Ecto neural progenitor cell (in vitro differentiated cells): ENCODE data around the gene EPHB2.
"Not testable (repeated sequence)": the region's sequence is repeated elsewhere in the genome, so short reads cannot be mapped to it uniquely, and the experiment has no call there.

Experiments used
- DNase-seq: peaks from one replicate; pipeline ENCODE4 v3.0.0-alpha.2; 2018; ENCODE audit warnings: low spot score

Gene EPHB2

DNA sequence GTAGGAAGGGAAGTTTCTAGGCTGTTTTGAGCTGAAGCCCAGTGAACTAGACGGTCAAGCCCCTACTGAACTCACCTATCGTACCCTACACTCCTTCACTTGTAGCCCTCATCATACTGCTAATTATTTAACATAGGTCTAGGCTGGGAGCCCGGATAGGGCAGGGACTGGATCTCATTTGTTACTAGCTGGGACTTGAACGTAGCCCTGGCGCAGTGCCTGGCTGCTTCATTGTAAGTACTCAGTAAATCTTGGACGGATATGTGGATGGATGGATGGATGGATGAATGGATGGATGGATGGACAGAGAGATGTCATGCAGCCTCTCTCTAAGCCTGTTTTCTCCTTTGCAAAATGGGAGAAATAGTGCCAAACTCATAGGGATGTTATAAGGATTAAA lies 129.2 kb downstream of the EPHB2 start:
- DNase-seq: no peak

DNA sequence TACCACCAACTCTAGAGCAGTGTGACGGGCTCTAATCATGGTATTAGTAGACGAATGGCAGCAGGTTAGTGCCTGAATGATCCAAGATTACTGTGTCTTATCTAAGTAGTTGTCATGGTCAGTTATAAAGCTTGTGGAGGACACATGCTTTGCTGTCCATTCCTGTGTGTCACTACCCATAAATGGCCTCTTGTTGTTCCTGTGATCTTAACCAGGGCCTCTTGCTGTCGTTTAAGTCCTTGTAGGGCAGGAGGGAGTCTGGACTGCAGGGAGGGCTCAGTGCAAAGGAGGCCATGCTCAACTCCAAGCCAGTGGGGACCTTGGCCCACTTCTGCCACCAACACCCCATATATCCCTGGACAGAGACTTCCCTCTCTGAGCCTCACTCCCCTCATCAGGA lies 130.5 kb downstream of the EPHB2 start:
- DNase-seq: no peak

DNA sequence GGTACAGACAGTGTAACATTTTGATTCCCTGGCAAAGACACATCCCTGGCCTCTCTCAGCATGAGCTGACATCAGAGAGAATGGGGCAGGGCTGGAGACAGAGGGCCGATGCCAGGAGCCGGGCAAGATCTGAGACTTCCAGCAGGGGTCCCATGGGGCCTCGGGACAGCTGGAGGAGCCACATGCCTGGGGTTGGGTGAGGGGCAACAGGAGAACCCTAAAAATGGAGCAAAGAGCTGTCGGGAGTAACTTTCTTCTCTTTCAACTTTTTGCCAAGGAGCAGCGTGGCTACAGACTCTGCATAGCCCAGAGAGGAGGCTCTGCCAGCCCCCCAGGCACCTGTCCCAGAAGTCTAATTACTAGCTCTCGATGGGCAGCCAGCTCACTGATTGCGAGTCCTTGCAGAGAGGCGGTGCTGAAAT lies 131.2 kb downstream of the EPHB2 start:
- DNase-seq: no peak

DNA sequence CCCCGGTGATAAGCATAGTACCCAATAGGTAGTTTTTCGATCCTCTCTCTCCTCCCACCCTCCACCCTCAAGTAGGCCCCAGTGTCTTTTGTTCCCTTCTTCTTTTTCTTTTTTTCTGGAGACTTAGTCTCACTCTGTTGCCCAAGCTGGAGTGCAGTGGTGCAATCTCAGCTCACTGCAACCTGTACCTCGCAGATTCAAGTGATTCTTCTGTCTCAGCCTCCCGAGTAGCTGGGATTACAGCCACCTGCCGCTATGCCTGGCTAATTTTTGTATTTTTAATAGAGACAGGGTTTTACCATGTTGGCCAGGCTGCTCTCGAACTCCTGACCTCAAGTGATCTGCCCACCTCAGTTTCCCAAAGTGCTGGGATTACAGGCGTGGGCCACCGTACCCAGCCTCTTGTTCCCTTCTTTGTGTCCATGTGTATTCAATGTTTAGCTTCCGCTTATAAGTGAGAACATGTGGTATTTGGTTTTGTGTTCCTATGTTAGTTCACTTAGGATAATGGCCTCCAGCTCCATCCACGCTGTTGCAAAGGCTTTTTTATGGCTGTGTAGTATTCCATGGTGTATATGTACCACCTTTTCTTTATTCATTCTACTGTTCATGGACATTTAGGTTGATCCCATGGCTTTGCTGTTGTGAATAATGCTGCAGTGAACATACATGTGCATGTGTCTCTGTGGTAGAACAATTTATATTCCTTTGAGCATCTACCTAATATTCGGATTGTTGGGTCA lies 133.0 kb downstream of the EPHB2 start:
- not testable (repeated sequence) for DNase-seq

DNA sequence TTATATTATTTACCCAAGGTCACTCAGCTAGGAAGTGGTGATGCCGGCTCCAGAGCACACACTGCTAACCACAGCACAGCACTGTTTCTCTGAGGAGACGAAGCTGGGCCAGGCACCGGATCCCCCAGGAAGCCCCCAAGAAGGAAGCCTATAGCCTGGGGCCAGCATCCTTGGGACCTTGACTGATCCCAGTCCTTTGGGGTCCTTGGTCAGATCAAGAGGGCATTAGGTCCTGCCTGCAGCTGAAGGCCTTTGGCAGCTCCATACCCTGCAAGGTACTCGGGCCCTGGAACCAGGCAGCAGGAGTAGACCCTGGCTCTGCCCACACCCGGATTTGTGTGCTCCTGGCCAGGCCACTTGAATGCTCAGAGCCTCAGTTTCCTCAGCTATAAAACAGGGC lies 134.0 kb downstream of the EPHB2 start:
- no peak for DNase-seq

DNA sequence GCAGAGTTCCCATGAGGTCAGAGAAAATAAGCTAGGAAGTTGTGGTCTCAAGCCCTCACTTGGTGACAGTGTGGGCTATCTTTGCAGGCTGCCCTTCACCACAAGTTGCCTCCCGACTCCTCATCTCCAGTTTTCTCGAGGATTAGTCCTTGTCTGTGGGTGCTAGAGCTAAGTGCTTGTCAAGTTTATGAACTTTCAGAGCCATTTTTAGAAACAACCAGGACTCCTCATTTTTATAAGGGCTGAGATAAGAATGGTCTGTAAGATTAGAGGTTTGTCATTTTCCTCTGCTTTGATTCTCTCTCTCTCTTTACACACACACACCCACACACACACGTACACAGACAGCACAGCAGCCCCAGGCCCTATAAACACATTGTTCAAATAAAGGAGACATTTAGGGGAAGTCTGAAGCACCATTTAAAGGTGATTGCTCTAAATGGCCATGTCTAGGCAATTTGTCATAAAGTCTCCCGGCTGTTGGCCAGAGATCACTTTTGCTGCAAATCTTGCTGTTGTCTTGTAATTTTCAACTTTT lies 134.8 kb downstream of the EPHB2 start:
- no peak for DNase-seq

DNA sequence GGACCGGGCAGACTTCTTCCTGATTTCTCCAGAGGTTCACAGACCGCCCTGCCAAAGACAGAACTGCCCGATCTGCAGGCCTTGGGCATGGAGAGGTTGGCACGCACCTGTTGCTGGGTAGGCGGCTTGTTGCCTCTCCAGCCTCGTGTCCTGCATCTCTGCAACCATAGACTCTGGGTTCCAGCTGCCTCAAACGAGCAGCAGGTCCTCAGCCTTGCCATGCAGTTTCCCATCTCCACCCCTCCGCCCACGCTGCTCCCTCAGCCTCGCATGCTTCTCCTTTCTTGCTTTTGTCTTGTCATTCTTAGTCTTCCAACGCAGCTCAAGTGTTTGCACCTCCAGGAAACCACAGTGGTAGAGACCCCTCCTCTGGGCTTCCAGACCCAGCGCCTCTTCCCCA lies 135.8 kb downstream of the EPHB2 start:
- no peak for DNase-seq

DNA sequence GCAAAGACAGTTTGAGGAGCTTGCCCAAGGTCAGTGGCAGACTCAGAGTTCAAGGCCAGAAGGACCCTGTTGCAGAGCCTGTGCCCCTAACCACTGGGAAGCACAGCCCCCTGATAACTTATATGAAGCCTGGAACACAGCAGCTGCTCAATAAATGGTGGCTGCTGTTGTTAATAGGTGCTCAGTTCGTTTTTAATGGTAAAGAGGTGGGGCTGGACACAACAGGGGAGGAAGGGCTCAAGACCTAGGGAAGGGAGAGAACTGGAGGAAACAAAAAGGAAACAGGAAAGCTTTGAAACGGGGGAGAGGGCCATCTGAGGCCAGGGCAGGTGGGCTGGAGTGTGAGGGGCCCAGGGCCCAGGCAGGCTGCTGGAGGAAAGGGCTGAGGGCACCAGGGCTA lies 136.6 kb downstream of the EPHB2 start:
- DNase-seq: no peak

DNA sequence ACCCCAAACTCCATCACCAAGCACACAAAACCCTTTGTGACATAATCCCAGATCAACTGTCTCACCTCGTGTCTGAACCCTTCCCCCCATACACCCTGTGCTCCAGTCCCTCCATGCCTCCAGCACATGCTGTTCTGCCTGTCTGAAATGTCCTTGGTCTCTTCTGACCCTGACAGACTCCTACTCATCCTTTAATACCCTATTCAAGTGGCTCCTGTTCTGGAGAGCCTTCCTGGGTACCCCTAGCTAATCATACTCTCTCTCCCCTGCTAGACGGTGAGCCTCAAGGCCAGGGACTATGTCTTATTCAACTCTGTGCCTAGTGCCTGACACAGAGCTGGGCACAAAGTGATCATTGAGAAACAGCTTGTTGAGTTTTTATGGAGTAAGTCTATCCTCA lies 137.1 kb downstream of the EPHB2 start:
- no peak for DNase-seq

DNA sequence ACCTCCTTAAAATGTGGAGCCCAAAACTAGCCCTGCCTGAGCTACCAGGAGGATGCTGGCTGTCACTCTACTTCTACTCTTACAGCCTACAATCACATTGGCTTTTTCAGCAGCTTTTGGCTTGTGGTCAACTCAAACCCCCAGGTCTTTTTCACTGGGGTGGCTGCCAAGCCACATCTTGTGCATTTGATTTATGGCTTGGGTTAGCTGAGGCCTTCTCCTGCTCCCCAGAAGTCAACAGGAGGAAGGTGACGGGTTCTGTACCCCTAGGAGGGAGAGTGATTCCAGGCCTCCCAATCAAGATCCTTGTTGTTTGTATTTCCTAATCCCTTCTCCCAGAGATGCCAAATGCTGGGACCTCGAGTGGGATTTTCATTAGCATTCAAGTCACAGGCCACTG lies 137.8 kb downstream of the EPHB2 start:
- DNase-seq: no peak

DNA sequence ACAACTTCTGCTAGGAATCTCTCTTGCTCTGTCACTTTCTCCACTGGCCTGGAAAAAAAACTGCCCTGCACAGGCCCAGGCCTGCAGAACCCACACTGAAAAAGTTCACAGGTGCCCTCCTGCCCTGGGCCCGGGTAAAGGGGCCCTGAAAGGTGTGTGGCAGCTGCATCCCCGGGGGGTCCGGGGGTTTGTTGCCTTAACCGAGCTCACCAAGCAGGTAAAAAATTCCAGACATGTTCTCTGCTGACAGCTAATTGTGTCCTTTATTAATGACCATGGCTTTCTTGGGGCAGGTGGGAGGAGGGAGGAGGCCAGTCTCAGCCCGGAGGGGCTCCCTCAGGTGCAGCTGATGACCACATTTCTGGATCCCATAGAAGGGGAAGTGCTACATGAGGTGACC lies 139.1 kb downstream of the EPHB2 start:
- no peak for DNase-seq

DNA sequence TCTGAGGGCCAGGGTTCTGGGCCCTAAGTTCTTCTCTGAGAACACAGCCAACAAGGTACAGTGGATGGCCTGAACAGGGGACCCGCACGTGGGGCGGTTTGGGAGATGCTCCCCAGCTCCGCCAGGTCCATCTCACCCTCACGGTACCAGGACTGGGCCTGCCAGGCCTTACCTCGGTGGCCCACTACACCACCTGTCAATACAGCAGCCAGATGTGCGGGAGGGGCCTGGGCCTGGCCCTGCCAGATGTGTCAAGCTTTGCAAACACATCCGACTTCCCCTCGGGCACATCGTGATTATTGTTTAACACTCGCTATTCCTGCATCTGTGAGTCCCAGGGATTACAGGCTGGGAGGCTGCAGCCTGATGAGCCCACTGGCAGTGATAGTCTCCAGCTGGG lies 139.6 kb downstream of the EPHB2 start:
- DNase-seq: no peak

DNA sequence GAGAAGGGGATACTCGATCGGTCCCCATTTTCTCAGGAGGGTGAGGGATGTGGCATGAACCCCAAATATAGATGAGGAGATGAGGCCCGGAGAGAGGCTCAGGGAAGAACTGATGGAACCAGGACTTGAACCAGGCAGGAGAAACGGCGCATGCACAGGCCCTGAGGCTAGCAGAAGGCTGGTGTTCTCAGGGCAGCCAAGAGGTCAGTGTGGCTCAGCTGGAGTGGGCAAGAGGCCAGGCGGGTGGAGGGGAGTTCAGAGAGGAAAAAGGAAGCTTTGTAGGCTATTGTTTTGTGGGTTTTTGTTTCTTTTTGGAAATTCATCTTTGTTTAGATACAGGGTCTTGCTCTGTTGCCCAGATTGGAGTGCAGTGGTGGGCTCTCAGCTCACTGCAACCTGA lies 140.0 kb downstream of the EPHB2 start:
- DNase-seq: no peak

DNA sequence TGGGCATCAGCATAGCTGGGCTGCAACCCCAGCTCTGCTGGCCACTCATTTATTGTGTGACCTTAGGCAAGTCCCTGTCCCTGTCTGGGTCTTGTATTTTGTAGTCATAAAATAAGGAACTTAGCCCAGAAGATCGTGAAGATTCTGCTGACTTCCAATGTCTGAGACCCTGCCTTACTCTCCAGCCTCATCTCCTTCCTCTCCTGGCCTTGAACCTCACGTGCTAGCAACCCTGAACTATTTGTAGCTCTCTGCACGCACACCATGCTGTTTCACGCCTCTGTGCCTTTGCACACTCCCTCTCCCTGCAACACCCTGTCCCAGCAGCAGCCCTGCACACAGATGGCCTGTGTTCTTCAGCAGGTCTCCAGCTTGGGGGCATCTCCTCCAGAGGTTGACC lies 140.9 kb downstream of the EPHB2 start:
- no peak for DNase-seq

DNA sequence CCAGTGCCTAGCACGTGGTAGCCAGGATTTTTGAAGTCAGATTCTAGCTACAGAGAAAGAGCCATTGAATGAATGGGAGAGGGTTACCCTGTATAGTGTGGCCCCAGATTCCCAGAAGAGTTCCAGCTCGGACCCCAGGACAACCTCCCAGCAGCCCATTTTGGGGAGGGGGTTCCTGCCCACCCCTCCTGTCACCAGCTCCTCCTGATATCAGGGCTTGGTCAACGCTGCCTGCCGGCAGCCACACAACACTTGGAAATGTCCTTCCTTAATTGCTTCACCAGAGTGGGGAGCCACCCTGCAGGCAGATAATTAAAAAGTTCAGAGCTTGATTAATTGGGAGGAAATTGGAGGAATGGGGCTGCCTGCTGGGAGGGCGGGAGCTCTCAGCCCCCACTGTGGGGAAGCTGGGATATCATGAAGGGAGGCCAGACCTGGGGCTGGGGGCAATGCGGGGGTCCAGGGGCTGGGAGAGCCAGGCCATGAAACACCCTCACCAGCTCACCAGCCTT lies 141.6 kb downstream of the EPHB2 start:
- DNase-seq: no peak

DNA sequence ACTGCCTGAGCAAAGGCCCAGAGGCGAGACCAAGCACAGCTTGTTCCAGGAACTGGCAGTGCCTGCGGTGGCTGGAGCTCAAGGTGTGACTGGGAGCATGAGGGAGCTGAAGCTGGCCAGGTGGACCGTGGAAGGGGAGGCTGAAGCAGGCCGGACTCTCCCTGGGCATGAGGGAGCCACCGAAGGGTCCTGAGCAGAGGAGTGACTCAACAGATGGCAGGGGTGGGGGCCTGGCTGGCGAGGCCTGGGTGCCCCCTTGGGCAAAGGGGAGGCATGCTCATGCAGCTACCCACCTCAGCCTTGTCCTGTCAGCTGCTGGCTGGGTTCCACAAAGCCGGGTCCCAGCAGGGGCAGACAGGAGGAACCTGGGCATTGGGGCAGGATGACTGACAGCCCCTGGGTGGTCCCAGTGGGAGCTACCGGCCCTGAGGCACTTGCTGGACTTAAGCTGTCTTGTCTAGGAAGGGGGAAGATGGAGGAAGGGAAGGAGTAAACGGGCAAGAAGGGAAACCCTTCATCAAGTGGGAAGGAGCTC lies 143.1 kb downstream of the EPHB2 start:
- DNase-seq: no peak

DNA sequence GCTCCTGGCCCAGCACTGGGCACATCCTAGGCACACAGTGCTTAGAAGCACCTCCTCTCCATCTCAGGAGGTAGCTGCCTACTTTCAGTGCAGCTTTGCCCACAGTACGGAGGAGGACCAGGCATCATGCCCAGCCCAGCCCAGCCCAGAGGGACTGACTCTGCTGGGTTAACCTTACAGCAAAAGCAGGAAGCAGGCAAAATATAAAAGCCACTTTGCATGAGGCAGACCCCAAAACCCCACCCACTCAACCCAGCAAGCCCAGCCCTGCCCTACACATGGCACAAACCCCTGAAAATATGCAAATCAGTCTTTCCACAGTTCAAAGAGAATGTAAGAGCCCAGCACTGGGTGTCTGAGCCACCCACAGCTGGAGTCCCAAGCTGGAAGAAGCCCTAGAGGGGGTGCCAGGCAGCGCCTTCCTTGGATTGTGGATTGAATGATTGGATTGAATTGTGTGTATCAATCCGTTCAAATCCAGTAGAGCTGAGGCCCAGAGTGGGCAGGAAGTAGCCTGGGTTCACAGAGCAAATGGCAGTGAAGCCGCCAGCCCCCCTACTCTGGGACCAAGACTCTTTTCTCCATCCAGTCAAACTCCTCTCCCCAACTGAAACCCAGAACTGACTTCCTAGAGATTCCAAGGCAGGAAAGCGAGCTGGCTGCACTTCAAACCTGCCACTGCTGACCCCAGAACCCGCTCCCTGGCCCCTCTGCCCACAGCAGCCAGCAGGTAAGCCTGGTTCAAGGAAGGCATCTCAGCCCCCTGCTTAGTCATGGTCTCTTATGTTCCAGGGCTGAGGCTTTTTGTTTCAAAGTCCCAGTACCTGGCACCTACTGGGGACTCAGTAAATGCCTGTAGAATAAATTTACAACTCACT lies 144.3 kb downstream of the EPHB2 start:
- DNase-seq: no peak

DNA sequence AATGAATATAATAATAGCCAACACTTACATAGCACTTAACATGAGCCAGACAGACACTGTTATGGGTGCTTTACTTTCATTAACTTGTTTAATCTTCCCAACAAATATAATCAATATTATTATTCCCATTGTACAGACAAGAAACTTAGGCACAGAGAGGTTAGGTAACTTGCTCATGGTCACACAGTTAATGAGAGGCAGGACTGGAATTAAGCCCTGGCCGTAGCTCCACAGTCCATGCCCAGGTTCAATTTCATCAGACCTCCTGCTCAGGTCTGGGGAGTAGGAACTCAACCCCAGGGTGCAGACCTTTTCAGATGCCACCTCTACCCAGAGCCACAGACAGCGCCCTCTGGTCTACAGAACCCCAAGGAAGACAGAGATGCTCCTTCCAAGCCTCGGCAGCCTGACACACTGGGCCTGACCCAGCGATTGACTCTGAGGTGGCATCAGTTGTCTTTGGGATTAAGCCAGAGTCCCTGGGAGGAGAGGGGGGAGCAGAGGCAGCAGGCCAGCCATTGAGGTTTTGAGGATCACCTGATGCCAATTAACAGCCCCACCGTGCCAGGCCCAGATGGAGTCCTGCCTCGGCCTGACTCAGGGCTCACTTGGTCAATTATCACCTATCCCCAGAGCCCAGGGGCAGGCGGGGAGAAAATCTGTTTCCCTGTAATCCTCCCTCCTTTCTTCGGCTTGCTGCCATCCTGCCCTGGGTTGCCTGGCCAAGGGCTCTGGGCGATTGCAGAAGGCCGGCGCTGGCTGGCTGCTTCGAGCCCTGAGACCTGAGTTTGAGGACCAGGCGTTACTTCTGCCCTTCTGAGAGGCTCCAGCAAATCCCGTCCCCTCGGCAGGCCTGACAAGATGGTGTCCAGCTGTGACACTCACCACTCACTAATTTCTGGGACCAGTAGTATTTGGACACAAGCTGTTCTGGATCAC lies 145.3 kb downstream of the EPHB2 start:
- DNase-seq: no peak

DNA sequence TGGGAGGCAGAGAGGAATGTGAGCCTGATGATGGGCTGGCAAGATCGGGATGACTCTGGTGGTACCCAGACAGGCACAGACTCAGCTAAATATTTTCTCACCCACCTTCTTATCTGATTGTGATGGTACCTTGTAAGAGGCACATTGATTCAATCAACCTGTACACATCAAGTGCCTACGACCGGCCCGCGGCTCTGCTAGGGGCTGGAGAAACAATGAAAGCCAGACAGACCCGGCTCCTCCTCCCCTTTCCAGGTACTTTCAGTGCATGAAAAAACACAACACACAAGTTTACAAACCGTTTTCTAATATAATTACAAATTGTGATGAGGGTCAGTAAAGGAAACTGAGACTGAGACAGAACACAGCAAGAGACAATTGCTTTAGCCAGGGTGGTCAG lies 147.0 kb downstream of the EPHB2 start:
- DNase-seq: no peak

DNA sequence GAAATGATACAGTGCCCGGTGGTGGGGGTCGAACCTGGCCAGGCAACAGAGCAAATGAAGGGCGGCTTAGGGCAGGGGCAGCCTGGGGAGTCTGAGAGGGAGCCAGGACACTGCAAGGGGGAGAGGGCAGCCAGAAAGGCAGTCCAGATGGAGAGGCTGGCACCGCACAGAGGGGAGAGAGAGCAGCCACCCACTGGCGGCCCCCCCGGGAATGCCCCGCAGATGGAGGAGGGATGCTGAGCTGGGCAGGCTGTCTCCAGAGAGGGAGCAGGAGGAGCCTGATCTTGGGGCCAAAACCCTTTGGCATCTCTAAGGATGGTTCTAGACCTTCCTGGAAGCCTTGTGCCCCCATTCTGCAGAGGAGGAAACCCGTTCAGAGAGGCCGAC lies 149.8 kb downstream of the EPHB2 start:
- no peak for DNase-seq

DNA sequence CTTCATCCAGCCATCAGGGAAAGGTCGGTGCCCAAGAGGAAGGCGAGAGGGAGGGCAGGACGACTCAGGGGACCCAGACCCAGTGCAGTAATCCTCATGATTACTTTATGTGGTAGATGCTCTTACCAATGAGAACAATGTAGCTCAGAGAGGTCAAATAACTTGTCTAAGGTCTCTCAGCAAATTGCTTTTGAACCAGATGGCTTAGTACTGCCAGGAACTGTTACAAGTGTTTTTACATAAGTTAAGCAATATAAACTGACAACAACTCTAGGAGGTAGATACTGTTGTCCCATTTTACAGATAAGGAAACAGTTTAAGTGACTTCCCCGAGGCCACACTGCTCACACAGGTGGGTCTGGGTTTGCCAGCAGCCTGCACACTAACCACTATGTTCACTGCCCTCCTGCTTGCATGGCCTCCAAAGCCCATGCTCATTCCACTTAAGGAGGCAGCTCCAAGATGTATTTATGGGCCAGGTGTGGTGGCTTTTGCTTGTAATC lies 150.3 kb downstream of the EPHB2 start:
- no peak for DNase-seq
